Liver (tissue), 9 donors: Measurements from ENCODE around the gene FZD7. TPM values are rescaled to one million over a fixed set of nuclear protein-coding genes. Genes with fewer than 3 reads are reported as not detected.

ENCODE experiments used
- DNase-seq: peaks from one replicate; pipeline ENCODE4 v3.0.0-alpha.2; 2017; ENCODE audit warnings: low spot score
- H3K27ac ChIP-seq, 2 donors: one replicate each; pipeline ENCODE4 v1.7.0; 2013; ENCODE audit warnings: inconsistent platforms in 2 of 2, low read length in 2 of 2, control low read depth in 1 of 2, low read depth in 1 of 2, mild to moderate bottlenecking in 1 of 2
- H3K27me3 ChIP-seq, 4 donors: one replicate each; pipeline versions ENCODE4 v1.6.1 to v1.7.0; 2013; ENCODE audit warnings: low read length in 3 of 4, inconsistent platforms in 1 of 4, mild to moderate bottlenecking in 1 of 4, moderate library complexity in 1 of 4; ENCODE audit not compliant: control insufficient read depth in 4 of 4, insufficient read depth in 4 of 4
- H3K36me3 ChIP-seq, 4 donors: one replicate each; pipeline versions ENCODE4 v1.6.1 to v1.7.0; 2013; ENCODE audit warnings: low read length in 3 of 4, mild to moderate bottlenecking in 3 of 4, low read depth in 1 of 4, moderate library complexity in 1 of 4; ENCODE audit not compliant: control insufficient read depth in 4 of 4, insufficient read depth in 3 of 4
- H3K4me1 ChIP-seq, 4 donors: one replicate each; pipeline versions ENCODE4 v1.6.1 to v1.7.0; 2013; ENCODE audit warnings: low read length in 3 of 4, mild to moderate bottlenecking in 3 of 4, moderate library complexity in 1 of 4; ENCODE audit not compliant: control insufficient read depth in 4 of 4, insufficient read depth in 4 of 4
- H3K4me3 ChIP-seq, 3 donors: one replicate each; pipeline versions ENCODE4 v1.6.1 to v1.7.0; 2013; ENCODE audit warnings: low read length in 3 of 3, control low read depth in 1 of 3, low read depth in 1 of 3, mild to moderate bottlenecking in 1 of 3
- H3K9ac ChIP-seq, 2 donors: one replicate each; pipeline ENCODE4 v1.7.0; 2013; ENCODE audit warnings: low read length in 2 of 2, mild to moderate bottlenecking in 2 of 2, moderate library complexity in 2 of 2, control low read depth in 1 of 2, low read depth in 1 of 2
- H3K9me3 ChIP-seq, 4 donors: one replicate each; pipeline versions ENCODE4 v1.6.1 to v1.7.0; 2013; ENCODE audit warnings: low read length in 3 of 4; ENCODE audit not compliant: control insufficient read depth in 4 of 4
- ATF3 ChIP-seq: IDR thresholded peaks from 2 replicates; pipeline ENCODE4 v1.6.1; 2016; ENCODE audit warnings: antibody characterized with exemption
- CTCF ChIP-seq: fragments of 150-350 bp; IDR thresholded peaks from 2 replicates; pipeline ENCODE4 v1.5.1; 2017; ENCODE audit warnings: improper control_type of control experiment, low read depth, low read length; ENCODE audit not compliant: missing input control
- FOXA1 ChIP-seq: IDR thresholded peaks from 2 replicates; pipeline ENCODE4 v1.6.1; 2016; ENCODE audit warnings: antibody characterized with exemption
- GABPA ChIP-seq, 2 donors: IDR thresholded peaks in 1 of 2; conservative IDR thresholded peaks in 1 of 2; 2 replicates each; pipeline ENCODE4 v1.6.1; 2016; ENCODE audit warnings: antibody characterized with exemption in 2 of 2, mild to moderate bottlenecking in 1 of 2, moderate library complexity in 1 of 2
- HNF4A ChIP-seq, 2 donors: conservative IDR thresholded peaks; 2 replicates each; pipeline ENCODE4 v1.6.1; 2016; ENCODE audit warnings: antibody characterized with exemption in 2 of 2, mild to moderate bottlenecking in 2 of 2
- HNF4G ChIP-seq: IDR thresholded peaks from 2 replicates; pipeline ENCODE4 v1.6.1; 2016; ENCODE audit warnings: antibody characterized with exemption
- JUND ChIP-seq, 2 donors: IDR thresholded peaks; 2 replicates each; pipeline ENCODE4 v1.6.1; 2016; ENCODE audit warnings: antibody characterized with exemption in 2 of 2
- NR2F2 ChIP-seq: IDR thresholded peaks from 2 replicates; pipeline ENCODE4 v1.6.1; 2016; ENCODE audit warnings: antibody characterized with exemption
- RAD21 ChIP-seq, 2 donors: IDR thresholded peaks; 2 replicates each; pipeline ENCODE4 v1.6.1; 2016; ENCODE audit warnings: antibody characterized with exemption in 2 of 2, mild to moderate bottlenecking in 2 of 2
- REST ChIP-seq: IDR thresholded peaks from 2 replicates; pipeline ENCODE4 v1.6.1; 2016; ENCODE audit warnings: antibody characterized with exemption, mild to moderate bottlenecking
- SP1 ChIP-seq: IDR thresholded peaks from 2 replicates; pipeline ENCODE4 v1.6.1; 2018; ENCODE audit warnings: antibody characterized with exemption, mild to moderate bottlenecking
- TAF1 ChIP-seq: conservative IDR thresholded peaks from 2 replicates; pipeline ENCODE4 v1.6.1; 2016; ENCODE audit warnings: antibody characterized with exemption, mild to moderate bottlenecking
- YY1 ChIP-seq: IDR thresholded peaks from 2 replicates; pipeline ENCODE4 v1.6.1; 2016; ENCODE audit warnings: antibody characterized with exemption, mild to moderate bottlenecking
- ZBTB33 ChIP-seq: IDR thresholded peaks from 2 replicates; pipeline ENCODE4 v1.6.1; 2016; ENCODE audit warnings: antibody characterized with exemption
- WGBS: extraction: QIAGEN DNeasy Blood & Tissue Kit; methylation state at CpG from one replicate; pipeline ENCODE4 v1.1.7; 2013; 5-methylcytosine and 5-hydroxymethylcytosine counted together
- polyA plus RNA-seq, 2 donors: library from polyadenylated mRNA; stranded (reverse) in 1 of 2; unstranded in 1 of 2; fragments of 200-250 nt in 1 of 2; fragments of >200 nt in 1 of 2; fragmentation: Nextera tagmentation in 1 of 2; extraction: Ambion mirVana in 1 of 2; gene quantifications; one replicate each; pipeline versions ENCODE4 v1.2.1 to v1.2.3, GENCODE V29; 2013 to 2015
- total RNA-seq, 2 donors: library from RNA; depleted of rRNA; stranded (reverse); fragments of >200 nt; gene quantifications; one replicate each; pipeline ENCODE4 v1.2.3, GENCODE V29; 2014
- donor health status: healthy.
- donor health status: healthy.
- donor health status: healthy.
- donor health status: healthy.
- donor health status: healthy.

Gene FZD7
- total and polyA plus RNA-seq, 4 donors, result 0.21 to 1.5 (median 0.92) TPM

GRCh38 chr2:202049840-202050239 lies 16.2 kb downstream of the FZD7 start:
- WGBS, result 97% methylated on average over 1 of the region's 1 CpG
- DNase-seq, result no peak
- no peak for TF ChIP-seq HNF4G
- TF ChIP-seq NR2F2, result no peak
- TF ChIP-seq CTCF, result no peak
- TF ChIP-seq SP1, result no peak
- TF ChIP-seq YY1, result no peak
- TF ChIP-seq FOXA1, result no peak
- Histone ChIP-seq H3K4me1 (no peaks in the 10 kb centered on the region), H3K4me3 (no peak overlapping the region), H3K36me3 (no peaks in the 10 kb centered on the region), H3K27me3 (peaks cover 0 to 3% (median under 1%) of the 10 kb centered on the region in 4 donors), H3K27ac (no peak overlapping the region), H3K9ac (no peak overlapping the region), H3K9me3 (no peaks in the 10 kb centered on the region)

GRCh38 chr2:202050652-202051051 lies 17.0 kb downstream of the FZD7 start:
- no peak for DNase-seq
- H3K4me1 ChIP-seq, result no peaks in the 10 kb centered on the region
- TF ChIP-seq HNF4G, result no peak
- TF ChIP-seq REST, result no peak
- TF ChIP-seq JUND (IDR thresholded peaks at IDR 0.05), result no peak
- TF ChIP-seq GABPA (IDR thresholded peaks at IDR 0.05 in 1 of 2, conservative IDR thresholded peaks at IDR 0.05 in 1 of 2), result no peak
- TF ChIP-seq NR2F2, result no peak
- TF ChIP-seq YY1, result no peak
- no peak for TF ChIP-seq CTCF
- no peak for TF ChIP-seq RAD21 (IDR thresholded peaks at IDR 0.05)
- TF ChIP-seq ZBTB33, result no peak
- no peak for TF ChIP-seq ATF3
- no peak for TF ChIP-seq HNF4A (conservative IDR thresholded peaks at IDR 0.05)
- no peak for TF ChIP-seq TAF1
- no peak for TF ChIP-seq FOXA1
- no peak overlapping the region for H3K4me3 ChIP-seq
- H3K36me3 ChIP-seq, result no peaks in the 10 kb centered on the region
- no peak overlapping the region for H3K27ac ChIP-seq
- peaks cover 0 to 3% (median 1%) of the 10 kb centered on the region in 4 donors for H3K27me3 ChIP-seq
- H3K9ac ChIP-seq, result no peak overlapping the region
- H3K9me3 ChIP-seq, result no peaks in the 10 kb centered on the region
